DMS 273 (cell line): ENCODE results near the gene PTPN5.
"Not testable (repeated sequence)": the region's sequence is repeated elsewhere in the genome, so short reads cannot be mapped to it uniquely, and the experiment has no call there.

ENCODE experiments used
- DNase-seq: peaks from one replicate; lab custom pipeline; 2025; ENCODE audit not compliant: unreplicated experiment; lab: John Stamatoyannopoulos, UW

PTPN5 gene

GRCh38 chr11:18791207-18791968 is at the start of gene PTPN5:
TSS of gene PTPN5 (minus strand) at chr11:18791798. CDS start at chr11:18771958, 19,840 bp downstream.
- DNase-seq = peak; percentile 51

- no peak for DNase-seq
Observed at GRCh38 chr11:18836417-18836816, 44.8 kb upstream of the PTPN5 start.

GRCh38 chr11:18834754-18835466 is 43.3 kb upstream of the PTPN5 start:
- DNase-seq = no peak

GRCh38 chr11:18820160-18820559 is 28.6 kb upstream of the PTPN5 start:
- not testable (repeated sequence) for DNase-seq

GRCh38 chr11:18804199-18804999 is 12.8 kb upstream of the PTPN5 start:
- DNase-seq = no peak

GRCh38 chr11:18802381-18803257 is 11.0 kb upstream of the PTPN5 start:
- DNase-seq = peak; percentile 70

GRCh38 chr11:18798799-18799469 is 7.3 kb upstream of the PTPN5 start:
- no peak for DNase-seq

GRCh38 chr11:18794956-18795355 is 3.4 kb upstream of the PTPN5 start:
- DNase-seq = no peak

- DNase-seq = no peak
Observed at GRCh38 chr11:18792827-18793226, 1.2 kb upstream of the PTPN5 start.

- DNase-seq = peak; percentile 31
Observed at GRCh38 chr11:18791969-18792628, 501 bp upstream of the PTPN5 start.

GRCh38 chr11:18790883-18791206 is 753 bp downstream of the PTPN5 start:
- no peak for DNase-seq

GRCh38 chr11:18789942-18790341 is 1.7 kb downstream of the PTPN5 start:
- DNase-seq = no peak

GRCh38 chr11:18785411-18785810 is 6.2 kb downstream of the PTPN5 start:
- no peak for DNase-seq

GRCh38 chr11:18780896-18781295 is 10.7 kb downstream of the PTPN5 start:
- DNase-seq = no peak

GRCh38 chr11:18780329-18780728 is 11.3 kb downstream of the PTPN5 start:
- no peak for DNase-seq

- no peak for DNase-seq
Observed at GRCh38 chr11:18778468-18778867, 13.1 kb downstream of the PTPN5 start.

- DNase-seq = no peak
Observed at GRCh38 chr11:18776324-18776723, 15.3 kb downstream of the PTPN5 start.

- DNase-seq = peak; percentile 75
Observed at GRCh38 chr11:18775492-18776292, 15.9 kb downstream of the PTPN5 start.

GRCh38 chr11:18774801-18775200 is 16.8 kb downstream of the PTPN5 start:
- DNase-seq = no peak
